GM18499 (cell line): Measurements from ENCODE around the gene ZNF423.

Source experiments
- ATAC-seq: cut with Tn5 transposase; IDR thresholded peaks from one replicate; pipeline ENCODE4 v1.9.1; 2021; ENCODE audit warnings: moderate number of reproducible peaks; ENCODE audit not compliant: insufficient read depth, unreplicated experiment

ZNF423 gene

DNA sequence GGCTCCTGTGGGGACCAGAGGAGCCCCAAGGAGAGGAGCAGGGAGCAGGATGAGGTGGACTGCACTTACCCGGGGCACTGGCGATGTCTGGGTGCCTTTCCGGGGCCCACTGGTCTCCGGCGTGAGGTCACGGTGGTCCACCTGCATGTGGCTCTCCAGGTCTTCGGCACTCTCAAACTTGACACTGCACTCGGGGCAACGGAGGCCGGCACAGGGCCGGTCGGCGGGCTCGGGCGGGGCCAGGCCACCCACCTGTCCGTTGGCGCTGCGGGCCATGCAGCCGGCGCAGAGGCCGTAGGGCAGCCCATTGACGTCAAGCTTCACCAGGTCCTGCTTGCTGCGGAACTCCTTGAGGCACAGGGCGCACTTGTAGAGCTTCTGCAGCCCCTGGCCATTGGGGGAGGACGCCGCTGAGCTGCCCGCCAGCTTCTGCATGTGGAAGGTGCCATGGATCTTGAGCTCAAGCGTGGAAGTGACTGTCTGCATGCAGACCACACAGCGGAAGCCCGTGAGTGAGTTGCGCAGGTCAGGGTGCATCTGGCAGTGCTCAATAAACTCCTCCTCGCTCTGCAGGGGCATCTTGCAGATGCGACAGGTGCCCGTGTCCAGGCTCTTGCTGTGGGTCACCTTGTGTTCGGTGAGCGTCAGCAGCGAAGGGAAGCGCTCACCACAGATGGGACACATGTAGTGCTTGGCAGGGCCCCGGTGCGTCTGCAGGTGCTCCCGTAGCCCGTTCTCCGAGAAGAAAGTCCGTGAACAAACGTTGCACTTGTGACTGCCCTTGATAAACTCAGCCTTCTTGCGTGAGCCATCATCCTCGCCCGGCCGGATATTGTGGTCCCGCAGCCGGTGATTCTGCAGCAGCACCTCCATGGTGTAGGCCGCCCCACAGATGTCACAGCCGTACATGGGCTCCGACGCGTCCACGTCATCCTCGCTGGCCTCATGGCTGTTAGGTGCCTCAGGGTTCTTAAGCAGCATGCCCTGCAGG lies 220.0 kb downstream of the ZNF423 start:
- ATAC-seq, result no peak

DNA sequence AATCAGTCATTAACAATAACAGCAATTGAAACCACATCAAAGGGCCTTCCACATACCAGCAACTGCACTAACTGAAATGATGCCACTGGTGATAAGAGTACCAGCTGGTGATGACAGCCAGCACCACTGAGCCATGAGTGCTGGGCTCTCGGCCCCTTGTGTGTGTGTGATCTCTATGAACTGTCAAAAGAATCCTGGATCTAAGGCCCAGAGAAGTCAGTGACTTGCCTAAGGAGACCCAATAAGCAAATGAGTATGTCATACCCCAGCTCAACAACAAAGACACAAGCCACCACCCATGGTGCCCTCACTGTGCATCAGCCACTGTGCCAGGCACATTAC lies 220.9 kb downstream of the ZNF423 start:
- no peak for ATAC-seq

DNA sequence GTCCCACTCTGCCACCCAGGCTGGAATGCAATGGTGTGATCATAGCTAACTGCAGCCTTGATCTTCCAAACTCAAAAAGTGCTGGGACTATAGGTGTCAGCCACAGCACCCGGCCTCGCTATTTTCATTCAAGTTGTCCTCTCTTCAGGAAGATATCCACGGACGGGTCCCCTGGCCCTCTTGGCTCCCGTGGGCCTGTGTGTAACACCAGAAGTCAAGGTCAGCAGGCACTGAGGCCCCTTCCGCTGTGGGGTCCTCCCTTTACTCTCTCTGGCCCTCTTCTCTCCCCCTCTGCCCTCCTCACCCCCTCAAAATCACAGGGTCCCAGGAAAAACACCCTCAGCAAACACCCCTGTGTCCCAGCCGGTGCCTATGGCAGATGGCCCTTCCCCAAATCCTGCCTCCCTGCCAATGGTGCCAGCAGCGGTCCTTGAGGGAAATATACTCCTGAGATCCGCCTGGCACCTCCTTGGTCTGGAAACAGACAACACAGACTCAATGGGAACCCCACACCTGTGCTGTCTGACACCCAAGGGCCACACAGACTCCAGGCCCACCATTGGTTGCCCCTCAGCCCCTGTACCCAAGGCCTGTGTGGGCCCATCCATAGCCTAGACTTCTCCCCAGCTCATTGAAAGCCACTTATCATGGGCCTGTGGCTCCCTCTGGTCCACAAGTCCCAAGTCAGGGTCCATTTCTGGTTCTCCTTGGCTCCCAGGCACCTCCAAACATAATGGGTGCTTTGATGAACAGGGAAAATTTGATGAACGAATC lies 221.5 kb downstream of the ZNF423 start:
- no peak for ATAC-seq

DNA sequence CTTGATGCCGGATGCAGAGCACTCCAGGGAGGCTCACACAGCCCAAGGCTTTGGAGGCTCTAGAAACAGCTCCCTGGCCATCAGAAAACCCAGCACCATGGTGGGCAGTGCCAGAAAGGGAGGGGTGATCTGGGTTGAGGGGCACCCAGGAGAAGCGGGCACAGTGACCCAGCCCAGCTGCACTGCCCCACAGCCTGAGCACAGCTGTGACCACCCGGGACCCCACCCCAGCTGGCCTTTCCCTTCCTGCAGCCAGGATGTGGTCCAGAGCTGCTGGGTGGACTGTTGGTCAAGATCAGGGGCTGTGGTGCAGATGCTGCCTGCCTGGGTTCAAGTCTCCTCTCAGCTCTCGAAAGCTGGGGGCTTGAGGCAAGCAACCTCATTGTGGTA lies 223.1 kb downstream of the ZNF423 start:
- ATAC-seq, result no peak

DNA sequence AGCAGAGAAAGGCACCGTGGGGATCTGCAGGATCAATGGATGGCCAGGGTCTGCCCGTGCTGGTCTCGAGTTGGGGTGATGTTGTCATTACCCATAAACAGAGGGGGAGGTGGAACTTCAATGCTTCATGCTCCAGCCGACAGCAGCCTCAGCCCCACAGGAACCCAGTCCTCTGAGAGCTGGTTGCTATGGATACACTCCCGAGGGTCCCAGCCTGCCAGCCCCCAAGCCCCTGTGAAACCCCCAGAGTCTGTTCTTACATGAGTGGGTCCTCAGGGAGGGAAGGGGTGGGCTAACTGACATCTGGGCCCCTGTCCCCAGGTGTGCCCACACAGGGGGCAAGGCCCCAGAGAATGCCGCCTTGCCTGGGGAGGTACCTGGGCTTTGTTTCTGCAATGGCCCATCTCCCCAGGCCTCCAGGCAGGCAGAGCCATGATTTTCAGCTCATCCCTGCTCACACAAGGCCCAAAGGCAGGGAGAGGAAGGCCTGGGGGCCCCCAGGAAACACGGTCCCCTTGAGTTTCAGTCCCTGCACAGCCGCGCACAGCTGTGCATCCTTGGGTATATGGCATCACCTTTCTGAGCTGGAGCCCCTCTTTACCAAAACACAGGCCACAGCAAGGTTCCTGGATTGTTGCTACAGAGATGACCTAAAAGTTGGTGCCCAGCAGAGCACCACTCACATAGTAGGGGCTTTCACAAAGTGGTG lies 223.7 kb downstream of the ZNF423 start:
- ATAC-seq, result no peak

DNA sequence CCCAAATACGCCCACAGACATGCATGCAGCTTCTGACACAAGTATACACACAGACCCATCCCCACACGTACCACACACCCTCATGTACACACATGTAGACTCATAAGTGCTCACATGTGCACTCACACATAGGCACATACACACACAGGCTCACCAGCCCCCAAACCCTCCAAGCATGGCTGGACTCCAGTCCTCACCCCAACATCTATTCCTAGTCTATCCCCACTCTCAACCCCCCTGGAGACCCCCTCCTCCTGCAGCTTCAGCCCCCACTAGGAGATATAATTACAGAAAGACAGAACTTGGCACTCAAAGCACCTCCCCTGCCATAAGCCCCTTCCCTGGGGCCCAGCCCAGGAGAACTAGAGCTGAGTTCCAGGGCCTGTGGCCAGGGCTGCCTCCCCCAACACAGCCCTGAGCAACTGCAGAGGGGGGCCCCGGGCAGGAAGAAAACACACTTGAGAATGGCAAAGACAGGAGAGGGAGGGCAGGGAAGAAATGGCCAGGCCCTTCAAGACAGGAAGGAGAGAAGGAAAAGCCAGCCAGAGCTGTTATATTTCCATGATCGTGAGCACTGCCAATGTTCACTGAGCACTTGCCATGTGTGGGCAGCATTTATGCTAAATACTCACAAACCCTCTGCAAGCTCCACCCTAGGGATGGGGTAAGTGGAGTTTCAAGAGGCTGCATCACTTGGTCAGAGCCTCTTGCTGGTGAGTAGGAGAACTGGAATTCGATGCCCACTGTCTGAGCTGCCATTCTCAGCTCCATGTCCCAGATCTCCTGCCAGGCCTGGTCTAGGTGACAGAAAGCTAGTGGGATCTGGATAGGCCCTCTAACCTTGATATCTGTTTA lies 224.5 kb downstream of the ZNF423 start:
- no peak for ATAC-seq

GRCh38 chr16:49630783-49631182 lies 225.1 kb downstream of the ZNF423 start:
- ATAC-seq, result no peak

- no peak for ATAC-seq
Measured at GRCh38 chr16:49629851-49630250, 226.1 kb downstream of the ZNF423 start.

GRCh38 chr16:49628148-49628547 lies 227.8 kb downstream of the ZNF423 start:
- ATAC-seq, result no peak

- ATAC-seq, result no peak
Measured at GRCh38 chr16:49625311-49626065, 230.4 kb downstream of the ZNF423 start.

DNA sequence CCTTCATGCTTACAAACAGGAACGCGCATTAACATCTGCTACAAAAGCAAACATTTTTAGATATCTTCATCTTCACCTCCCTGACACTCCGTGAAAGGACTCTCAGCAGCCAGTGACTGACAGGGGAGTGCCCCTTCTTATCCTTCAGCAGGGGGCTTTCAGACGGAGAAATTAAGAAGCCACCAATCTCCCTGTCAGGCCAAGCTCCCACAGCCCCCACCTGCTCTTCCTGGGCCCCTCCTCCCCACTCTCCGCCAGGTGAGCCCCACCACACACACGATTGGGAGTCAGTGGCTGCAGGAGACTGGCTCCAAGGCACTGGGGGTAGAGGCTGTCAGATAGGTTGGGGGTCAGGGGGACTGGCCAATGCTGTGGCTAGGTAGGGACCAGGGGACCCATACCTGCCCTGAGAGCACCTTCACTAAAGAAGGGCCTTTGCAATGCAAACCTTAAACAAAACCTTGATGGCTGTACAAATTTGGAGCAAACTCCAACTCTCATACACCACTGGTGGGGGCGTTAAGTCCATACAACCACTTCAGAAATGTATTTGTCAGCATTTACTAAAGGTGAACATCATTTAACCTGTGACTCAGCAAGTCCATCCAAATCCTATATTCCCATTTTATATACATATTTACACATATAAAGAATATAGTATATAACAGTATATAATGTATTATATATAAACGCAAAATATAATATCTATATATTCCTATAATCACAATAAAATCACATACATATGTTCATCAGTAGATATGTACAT lies 232.2 kb downstream of the ZNF423 start:
- no peak for ATAC-seq

DNA sequence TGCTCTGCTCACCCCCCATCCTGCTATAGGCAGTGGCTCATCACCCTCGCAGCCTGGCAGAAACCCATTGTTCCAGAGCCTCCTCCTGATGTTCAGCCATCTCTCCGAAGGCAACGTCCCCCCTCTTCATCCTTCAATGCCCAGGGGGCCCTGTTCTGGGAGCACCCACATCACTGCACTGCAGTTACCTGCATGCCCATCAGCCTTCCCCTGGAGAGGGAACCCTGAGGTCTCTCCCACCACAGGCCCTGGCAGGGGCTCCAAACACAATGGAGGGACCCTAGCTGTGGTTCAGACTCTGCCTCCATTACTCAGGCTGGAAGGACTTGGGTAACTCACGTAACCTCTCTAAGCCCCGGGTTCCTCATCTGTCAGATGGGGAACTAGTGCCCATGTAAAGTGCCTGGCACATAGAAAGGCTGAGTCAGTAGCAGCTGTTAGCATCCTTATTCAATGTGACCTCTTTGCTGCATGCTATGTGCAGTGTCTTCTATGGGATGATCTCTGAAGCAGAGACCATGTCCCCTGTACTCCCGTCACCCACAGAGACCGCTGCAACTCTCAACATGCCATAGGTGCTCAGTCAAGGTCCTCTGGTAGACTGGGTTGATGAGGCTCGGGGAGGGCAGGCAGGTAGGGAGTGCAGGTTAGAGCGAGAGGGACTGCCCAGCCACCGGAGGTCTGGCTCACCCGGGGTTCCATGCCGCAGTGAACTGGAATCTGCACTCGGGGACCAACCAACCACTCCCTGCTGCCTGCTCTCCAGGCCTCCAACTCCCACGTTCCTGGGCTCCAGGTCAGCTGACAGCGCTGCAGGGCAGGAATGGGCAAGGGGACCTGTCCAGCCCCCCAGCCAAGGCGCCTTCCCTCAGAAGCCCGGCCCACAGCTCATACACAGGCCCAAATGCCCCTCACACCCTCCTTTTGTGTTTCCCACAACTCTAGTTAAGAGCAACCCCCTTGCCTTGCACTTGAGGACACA lies 233.2 kb downstream of the ZNF423 start:
- ATAC-seq, result no peak

DNA sequence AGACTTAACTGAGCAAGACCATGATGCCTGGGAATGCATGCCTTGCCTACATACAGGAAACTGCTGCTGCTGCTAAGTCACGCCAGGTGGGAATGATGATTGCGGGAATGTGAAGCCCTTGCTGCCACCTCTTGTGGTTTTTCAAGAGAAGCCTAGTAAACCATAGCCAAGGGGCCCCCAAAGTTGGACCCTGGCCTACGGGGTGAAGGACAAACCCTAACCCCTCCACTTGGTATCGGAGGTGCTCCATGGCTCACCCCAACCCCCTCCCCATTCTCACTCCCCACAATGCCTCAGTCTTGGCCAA lies 233.9 kb downstream of the ZNF423 start:
- ATAC-seq, result no peak

- no peak for ATAC-seq
Measured at GRCh38 chr16:49621241-49622083, 234.4 kb downstream of the ZNF423 start.

DNA sequence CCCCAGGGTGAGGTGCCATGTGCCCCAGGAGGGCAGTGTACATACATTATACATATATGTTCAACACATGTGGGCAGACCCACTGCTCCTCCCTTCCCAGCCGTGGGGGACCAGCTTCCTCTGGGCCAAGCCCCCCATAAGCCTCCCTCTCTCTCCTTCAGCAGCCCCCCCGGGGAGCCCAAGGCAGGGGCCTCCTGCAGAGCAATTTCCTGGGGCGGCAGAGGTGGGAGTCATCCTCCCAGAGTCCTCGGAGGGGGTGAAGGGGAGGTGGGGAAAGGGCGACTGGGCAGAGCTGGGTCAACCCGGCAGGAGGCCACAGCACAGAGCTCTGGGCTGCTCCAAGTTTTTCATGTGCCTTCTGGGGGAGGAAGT lies 235.1 kb downstream of the ZNF423 start:
- no peak for ATAC-seq

GRCh38 chr16:49620158-49620868 lies 235.6 kb downstream of the ZNF423 start:
- no peak for ATAC-seq
